Activated CD4-positive, alpha-beta T cell treated with anti-CD3 and anti-CD28 coated beads, Interleukin-2, amount 50 U/mL, for 24 hours (primary cell): Measurements from ENCODE around the gene GMCL1.
A peak's percentile ranks its signal among the peaks of the same experiment; 100 is the strongest.
"Not testable (repeated sequence)": the region's sequence is repeated elsewhere in the genome, so short reads cannot be mapped to it uniquely, and the experiment has no call there.

Source experiments
- DNase-seq, 2 donors: peaks; one replicate each; pipeline ENCODE4 v3.0.0-alpha.2; 2020; ENCODE audit warnings: low read depth in 1 of 2, low spot score in 1 of 2

GMCL1 gene

DNA sequence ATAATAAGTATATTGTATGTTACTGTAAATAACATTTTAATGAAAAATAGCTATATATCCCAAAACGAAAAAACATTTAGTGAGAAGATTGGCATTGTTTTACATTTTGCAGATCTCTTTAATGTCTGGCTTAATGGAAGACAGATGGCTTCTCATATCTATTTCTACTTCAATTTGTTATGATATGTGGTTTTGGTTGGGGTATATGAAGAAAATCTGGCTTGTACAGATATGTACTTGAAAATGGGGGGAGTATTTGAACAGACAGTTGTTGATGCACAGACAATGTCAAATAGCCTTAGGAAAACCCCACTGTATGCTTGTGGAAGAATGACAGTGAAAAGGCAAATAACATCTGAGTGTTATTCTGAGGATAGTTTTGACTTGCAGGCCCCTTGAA is 23.6 kb upstream of the GMCL1 start:
- no peak for DNase-seq

DNA sequence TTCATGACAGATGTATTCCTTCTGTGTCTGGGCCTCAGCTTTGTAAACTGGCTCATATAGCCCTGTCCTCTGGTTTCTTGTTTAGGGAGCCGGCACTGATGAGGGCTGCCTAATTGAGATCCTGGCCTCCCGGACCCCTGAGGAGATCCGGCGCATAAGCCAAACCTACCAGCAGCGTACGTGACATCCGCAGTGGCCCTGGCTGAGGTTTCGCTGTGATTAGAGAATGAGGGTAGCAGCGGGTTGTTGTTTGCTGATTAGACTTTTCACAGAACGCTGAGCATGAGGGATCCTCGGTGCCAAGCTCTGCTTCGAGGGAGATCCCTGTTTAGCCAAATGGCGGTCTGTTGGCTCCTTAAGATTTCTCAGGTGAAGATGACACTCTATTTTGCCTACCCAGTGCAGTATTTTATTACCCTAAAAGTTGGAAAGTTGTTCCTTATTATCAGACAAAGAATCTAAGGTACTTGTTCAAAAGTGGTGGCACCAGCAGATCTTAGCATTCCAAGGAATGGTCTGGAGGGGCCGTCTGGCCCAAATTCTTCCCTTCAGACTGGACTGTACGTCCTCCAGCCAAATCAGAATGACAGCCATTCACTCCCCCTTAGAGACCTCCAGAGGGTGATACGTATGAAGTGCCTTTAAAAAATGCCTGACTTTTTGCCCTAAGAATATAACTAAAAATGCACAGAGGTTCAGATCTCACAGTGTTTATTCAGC is 21.5 kb upstream of the GMCL1 start:
- DNase-seq = no peak

DNA sequence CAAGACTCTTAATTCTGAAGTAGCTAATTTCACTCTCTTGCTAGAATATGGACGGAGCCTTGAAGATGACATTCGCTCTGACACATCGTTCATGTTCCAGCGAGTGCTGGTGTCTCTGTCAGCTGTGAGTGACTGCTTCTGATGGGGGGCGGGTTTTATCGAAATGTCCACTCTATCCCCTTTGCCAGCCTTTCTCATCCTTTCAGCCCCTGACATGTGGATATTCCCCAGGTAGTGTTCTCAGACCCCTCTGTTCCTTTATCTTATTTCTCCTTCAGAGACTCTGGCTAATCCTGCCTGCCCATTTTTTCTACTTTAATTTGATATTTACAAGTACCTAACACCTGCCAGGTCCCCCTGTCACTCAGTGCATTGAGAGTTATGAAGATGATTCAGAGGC is 18.9 kb upstream of the GMCL1 start:
- no peak for DNase-seq

DNA sequence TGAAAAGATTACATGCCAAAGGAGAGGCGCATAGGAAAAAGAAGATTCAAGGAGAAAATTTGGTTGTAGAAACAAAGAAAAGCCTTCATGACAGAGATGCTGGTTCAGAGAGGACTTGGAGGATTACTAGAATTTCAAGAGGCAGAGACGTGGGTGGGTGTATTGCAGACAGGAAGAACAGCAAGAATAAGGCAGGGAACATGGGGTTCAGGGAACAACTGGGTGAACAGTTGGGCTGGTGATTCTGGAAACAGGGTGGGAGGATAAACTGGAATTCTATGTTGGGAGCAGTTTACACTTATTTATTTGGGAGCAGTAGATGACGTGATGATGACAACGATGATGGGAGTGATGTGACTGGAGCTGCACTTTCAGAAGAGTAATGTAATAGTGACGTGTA is 18.4 kb upstream of the GMCL1 start:
- no peak for DNase-seq

DNA sequence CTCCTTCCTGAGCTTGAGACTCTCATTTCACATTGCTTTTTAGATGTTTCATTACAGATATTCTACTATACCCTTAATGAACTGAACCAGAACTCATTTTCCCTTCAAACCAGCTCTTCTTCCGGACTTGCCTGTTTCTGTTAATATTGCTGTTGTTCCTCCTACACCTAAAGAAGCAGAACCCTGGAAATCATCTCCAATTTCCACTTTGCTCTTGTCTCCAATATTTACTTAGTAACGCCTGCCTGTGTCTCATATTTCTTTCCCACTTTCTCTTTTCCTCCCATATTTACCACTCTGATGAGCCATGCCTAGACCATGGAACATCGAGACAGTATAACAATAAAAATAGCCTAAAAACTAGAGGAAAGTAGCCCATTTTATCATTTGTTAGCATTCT is 17.9 kb upstream of the GMCL1 start:
- DNase-seq = no peak

DNA sequence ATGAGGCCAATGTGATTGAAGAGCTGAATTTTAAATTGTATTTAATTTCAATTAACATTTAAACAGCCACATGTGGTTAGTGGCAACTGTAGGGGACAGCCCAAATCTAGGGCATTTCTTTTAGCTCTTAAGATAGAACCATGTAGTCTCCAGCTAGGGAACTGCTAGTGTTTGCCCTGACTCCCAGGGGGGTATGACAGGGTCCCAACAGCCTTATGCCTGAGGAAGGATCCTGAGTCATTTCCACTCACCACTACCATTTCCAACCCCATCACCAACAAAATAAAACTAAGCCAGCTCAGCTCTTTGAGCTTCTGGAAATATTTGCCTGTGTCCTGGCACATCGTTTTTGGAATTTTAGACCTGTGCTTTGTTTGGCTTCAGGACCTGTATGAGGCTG is 13.7 kb upstream of the GMCL1 start:
- no peak for DNase-seq

DNA sequence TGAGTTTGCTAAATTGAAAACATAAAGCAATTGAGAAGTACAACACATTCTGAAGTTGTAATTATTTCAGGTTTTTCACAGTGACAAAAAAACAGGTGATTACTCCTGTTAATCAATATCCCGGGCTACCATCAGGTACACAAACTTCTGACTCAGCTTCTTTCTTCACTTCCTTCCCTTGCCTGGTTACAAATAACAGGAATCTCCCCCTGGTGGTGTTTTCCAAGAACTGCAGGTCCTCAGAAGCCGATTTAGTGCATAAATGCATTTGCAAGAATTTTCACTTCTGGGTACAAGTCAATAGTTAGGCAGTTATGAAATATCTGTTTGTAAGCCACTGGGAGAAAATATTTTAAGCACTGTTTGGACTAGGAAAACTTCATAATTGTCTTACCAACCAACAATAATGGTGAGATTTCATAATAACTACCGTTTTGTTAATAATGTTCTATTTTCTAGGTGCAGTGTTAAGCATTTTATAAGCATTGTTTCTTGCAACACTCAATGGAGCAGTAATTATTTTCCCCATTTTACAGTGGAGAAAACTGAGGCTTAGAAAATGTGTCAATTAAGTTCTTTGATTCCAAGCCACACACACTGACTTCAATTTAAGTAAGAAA is 12.4 kb upstream of the GMCL1 start:
- peak; percentile 17 to 81 for DNase-seq

DNA sequence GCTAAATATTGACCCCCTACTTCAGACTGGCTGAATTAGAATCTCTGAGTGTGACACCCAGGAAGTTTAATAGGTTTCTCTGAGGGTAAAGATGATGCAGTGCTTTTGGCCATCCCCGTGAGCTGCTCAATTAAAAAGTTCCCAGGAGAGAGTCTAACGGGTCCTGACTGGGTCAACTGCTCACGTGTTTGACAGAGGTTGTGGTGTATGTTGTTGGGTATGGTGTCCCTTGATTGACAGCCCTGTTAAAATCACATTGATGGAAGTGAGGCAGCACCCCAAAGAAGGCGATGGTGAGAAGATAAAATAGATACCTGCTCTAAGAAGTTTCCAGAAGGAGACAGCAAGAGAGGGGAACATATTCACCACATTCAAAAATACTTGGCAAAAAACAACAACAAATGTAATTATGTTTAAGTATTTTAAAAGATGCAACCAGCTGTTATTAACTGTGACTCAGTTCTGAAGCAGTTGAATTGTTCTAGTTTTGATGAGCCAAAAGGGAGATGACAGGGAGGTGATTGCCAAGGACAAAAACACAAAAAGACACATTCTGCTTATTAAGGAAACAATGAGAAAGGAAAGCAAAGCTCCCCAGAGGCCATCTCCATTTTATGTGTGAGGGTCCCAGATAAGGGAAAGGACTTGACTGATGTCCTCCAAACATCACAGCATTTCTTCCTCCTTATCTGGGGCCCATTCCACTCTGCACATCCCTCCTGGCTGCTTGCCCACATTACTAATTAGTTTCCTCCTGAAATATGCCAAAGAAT is 11.5 kb upstream of the GMCL1 start:
- no peak for DNase-seq

DNA sequence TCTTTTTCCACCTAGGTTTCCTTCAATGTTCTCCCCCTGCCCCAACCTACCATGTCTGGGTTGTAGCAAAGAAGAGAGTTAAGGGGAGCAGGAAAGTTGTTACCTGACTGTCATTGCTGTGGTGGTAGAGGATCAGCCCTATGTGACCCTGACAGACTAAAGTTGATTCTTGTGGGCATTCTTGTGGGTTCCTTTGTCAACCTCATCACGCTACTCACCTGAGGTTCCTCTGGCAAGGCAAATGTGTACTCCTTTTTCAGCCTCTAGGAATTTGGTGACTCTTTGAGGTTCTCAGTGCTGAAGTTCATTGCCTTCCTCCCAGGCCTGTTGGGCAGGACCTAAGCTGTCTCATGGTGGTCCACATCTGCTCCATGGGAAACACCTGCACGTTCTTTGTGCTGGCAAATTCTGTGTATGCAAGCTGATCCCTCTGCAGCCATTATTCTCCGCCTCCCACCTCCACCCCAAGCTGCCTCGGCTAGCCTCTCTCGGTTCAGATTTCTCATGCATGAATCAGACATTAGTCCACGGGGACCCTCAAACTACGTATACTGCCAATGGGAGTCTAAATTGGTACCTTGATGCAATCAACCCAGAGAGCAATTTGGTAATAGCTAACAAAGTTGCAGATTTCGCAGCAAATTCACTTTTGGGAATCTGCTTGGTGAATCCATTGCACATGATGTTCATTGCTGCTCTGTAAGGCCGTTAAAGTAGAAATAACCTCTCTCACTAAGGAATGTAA is 1.5 kb upstream of the GMCL1 start:
- DNase-seq = no peak

DNA sequence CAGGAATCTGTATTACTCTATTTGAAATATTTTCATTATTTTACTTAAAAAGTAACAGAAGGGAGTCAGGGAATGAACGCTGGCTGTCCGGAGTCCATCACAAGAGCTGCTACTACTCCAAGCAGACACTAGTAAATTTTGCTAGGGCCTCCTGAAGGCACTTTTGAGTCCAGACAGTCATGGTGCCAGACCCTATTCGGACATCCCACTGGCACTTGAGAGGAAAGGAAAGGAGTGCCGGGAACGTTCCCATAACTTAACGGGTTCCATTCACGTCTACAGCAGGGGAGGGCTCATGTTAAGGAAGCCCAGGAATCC is 563 bp upstream of the GMCL1 start:
- no peak for DNase-seq

DNA sequence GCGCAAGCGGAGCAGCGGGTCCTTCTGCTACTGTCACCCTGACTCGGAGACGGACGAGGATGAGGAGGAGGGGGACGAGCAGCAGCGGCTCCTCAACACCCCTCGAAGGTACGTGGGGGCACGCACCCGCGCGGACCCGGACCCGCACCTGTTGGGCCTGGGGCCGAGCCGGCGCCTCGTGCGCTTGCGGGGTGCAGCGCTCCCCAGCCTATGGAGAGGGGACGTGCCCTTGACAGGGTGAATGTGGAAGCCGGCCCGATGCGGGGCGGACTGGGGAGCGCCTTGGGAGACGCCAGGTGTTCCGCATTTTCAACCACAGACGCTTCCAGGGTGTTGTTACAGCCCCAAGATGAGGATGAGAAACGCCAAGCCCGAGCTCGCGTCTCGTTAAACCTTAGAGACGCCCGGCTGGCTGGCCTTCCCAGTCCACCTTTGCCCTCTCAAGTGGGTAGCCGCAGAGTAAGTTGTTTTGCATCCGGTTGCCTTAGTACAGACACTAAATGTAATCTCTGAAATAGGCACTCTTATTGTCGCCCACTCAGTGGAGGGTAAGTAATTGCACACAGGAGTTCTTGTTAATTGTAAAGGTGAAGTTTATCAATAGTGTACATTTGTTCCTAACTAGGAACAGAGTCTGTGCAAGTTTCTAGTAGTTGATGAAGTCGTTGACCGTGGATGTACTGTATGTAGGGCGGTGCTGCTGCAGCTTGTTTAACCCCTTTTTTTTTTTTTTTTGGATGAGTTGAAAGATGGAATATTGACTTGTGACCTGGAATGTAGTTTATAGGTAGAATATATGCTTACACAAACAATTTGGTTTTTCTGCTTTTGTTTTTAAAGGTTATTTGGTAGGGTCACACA is 815 bp downstream of the GMCL1 start:
- peak; percentile 9 to 19 for DNase-seq

DNA sequence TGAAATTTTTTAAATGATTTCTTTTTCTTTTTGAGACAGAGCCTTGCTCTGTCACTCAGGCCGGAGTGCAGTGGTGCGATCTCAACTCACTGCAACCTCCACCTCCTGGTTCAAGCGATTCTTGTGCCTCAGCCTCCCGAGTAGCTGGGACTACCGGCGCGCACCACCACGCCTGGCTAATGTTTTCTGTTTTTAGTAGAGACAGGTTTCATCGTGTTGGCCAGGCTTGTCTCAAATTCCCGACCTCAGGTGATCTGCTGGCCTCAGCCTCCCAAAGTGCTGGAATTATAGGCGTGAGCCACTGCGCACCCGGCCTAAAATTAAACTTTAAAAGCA is 1.4 kb downstream of the GMCL1 start:
- not testable (repeated sequence) for DNase-seq

DNA sequence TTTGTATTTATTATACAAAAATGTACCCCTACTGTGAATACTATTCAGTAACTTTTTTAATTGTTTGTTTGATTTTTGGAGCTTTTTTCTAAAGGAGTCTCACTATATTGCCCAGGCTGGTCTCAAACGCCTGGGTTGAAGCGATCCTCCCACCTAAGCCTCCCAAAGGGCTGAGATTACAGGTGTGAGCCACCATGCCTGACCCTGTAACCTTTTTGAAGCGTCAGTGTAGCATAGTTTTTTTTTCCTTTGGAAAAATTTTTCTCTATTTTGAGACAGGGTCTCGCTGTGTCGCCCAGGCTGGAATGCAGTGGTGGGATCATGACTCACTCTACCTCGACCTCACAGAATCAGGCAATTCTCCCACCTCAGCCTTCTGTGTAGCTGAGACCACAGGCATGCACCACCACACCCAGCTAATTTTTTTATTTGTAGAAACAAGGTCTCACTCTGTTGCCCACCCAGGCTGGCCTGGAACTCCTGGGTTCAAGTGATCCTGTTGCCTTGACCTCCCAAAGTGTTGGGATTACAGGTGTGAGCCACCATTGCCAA is 2.0 kb downstream of the GMCL1 start:
- DNase-seq = no peak

DNA sequence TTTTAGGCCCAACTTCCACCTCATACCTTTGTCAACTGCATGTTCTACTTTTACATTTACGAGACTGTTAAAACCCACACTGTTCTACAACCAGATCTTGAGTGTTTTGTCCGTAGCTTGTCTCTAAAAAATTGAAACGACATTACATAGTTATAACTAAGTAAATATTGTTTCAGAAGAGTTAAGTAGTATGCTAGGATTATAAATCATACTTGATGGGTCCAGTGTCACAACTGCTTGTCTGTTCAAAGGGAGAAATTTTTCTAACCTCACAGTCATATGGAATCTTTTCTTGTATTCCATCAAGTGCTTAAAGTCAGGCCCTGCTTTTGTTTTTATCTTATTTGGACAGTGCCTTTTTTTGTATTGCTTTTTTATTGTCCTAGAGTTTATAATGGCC is 4.3 kb downstream of the GMCL1 start:
- no peak for DNase-seq

DNA sequence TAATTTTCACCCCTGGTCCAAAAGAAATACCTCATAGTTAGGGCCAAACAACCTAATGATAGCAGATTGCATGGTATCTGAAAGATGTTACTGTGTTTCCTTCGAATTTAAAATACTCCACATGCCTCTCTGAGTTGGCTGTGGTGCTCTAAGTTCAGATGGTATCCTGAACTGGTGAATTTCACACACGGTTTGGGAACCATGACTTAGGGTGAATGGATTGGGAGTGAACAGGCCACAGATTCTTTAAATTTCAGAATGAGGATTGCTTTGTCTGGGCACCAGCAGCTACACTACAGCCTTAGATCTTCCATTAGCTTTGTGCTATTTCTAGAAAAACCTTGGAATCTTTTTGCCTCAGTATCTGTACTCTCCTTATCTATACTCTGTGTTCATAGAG is 6.2 kb downstream of the GMCL1 start:
- DNase-seq = no peak

DNA sequence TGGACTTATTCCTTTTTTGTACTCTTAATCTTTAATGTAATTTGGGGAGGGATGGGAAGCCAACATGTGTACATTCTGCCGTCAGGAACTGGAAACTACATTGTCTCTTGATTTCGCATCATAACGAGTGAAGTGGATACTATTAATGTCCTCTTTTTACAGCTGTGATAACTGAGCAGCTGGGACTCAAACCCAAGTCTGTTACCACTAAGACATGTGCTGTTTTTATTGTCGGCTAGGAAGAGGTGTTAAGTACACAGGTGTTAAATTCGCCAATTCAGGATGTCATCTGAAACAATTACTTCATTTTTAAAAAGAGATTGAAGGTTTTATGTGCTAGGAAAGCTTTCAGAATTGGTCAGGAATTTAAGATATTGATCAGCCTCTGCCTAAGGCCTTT is 6.9 kb downstream of the GMCL1 start:
- no peak for DNase-seq

DNA sequence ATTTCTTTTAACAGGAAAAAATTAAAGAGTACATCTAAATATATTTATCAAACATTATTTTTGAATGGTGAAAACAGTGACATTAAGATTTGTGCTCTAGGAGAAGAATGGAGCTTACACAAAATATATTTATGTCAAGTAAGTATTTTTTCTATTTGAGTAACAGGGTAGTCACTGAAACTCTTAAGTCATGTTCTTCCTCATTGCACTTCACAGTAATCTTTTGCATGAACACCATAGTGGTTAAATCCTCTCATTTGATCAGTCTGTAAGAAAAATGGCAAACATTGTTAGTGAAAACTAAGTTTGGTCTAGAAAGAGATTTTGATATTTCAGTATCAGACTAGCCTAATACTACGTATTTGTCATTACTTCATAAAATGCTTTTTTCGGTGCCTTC is 8.1 kb downstream of the GMCL1 start:
- DNase-seq = no peak

DNA sequence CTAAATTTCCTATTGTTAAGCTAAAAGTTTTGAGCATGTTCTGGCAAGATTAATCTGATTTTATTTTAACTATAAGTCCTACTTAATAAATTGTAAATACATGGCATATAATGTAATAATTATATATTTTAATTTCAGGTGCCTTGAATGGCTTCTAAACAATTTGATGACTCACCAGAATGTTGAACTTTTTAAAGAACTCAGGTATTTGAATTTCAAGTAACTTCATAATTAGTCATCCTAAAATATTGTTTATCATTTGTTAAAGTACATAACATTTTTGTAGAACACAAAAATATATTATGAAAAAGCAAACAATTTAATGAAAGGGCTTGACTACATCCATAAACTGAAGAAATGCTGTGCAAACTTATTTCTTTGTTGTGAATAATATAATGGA is 14.5 kb downstream of the GMCL1 start:
- DNase-seq = no peak

DNA sequence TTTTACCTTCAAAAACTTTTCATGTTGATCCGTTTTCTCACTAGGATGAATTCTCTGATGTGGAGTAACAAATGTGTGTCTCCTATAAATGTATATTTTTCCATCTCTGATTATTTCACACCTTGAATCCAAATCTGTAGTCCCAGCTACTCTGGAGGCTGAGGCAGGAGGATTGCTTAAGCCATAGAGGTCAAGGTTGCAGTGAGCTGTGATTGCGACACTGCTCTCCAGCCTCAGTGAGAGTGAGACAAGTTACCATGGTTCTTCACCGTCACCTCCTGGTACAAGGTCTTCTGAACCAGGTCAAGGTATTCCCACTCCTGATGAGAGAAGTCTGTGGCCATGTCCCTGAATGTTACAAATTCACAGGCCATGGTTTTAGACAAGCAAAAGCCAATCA is 15.1 kb downstream of the GMCL1 start:
- DNase-seq = no peak

DNA sequence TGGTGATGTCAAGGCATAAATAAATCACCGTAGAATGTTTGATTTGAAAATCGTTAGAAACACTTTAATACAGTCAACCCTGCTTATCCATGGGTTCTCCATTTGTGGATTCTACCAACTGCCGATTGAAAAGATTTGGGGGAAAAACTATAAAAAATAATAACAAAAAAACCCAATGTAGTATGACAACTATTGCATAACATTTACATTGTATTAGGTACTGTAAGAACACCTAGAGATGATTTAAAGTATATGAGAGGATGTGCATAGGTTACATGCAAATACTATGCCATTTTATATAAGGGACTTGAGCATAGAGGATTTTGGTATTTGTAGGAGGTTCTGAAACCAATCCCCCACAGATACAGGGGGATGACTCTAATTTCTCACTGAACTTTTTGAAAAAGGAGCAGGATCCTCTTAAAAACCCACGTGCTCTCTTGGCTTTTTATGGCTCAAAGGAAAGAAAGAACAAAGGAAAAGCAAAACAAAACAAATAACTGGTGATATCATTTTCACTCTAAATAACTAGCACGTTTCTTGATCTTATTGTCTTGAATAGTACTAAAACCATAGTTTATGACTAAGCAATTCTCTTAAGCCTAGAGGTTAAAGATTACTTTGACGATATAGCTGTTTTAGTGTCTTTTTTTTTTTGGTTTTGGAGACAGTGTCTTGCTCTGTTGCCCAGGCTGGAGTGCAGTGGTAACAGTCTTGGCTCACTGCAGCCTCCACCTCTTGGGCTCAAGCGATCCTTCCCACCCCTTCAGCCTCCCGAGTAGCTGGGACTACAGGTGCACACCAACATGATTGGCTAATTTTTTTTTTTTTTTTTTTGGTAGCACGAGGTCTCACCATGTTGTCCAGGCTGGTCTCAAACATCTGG is 17.0 kb downstream of the GMCL1 start:
- DNase-seq = no peak
